ENCODE data around the gene DLL4. TPM values are rescaled to one million over a fixed set of nuclear protein-coding genes. Genes with fewer than 3 reads are reported as not detected.

DLL4 gene
- total and polyA plus RNA-seq, 10 of the 15 experiments (the other 5 are each of a cell fraction or from before 2014, with no cell fraction given): 0.04 to 0.16 (median 0.09) TPM; not detected in 6

DNA sequence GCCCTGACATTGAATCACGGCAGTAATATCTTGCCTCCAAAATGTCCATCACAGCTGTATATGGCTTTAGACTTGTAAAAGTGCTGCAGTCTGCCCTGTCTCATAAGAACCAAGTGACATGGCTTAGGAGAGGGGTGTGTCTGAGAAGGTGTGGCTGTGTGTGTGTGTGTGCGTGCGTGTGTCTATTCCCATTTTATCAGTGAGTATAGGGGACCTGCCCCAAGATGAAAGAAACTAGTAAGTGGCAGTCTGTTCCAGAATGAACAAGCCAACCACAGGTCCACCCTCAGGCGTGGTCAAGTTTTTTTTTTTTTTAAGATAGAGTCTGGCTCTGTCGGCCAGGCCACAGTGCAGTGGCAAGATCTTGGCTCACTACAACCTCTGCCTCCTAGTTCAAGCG, 49.5 kb upstream of the DLL4 start (continued):
- TF ChIP-seq, protein P1, sequence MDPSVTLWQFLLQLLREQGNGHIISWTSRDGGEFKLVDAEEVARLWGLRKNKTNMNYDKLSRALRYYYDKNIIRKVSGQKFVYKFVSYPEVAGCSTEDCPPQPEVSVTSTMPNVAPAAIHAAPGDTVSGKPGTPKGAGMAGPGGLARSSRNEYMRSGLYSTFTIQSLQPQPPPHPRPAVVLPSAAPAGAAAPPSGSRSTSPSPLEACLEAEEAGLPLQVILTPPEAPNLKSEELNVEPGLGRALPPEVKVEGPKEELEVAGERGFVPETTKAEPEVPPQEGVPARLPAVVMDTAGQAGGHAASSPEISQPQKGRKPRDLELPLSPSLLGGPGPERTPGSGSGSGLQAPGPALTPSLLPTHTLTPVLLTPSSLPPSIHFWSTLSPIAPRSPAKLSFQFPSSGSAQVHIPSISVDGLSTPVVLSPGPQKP (IDR thresholded peaks at IDR 0.05; ENCODE audit: low read depth, low read length): no peak
- TF ChIP-seq SREBF2 (IDR thresholded peaks at IDR 0.05; ENCODE audit: low read length) (no peak), JUNB (IDR thresholded peaks at IDR 0.05) (peak; percentile 56; the same call in 1 of the 2 replicates), SMC3 (IDR thresholded peaks at IDR 0.05; ENCODE audit: borderline replicate concordance, low read length) (no peak), STAT3 (IDR thresholded peaks at IDR 0.05; ENCODE audit: low read depth, low read length) (no peak), MXI1 (IDR thresholded peaks at IDR 0.05; ENCODE audit: low read depth, low read length) (no peak), RELA (IDR thresholded peaks at IDR 0.05; ENCODE audit: borderline replicate concordance, partially characterized antibody) (no peak), GABPA (IDR thresholded peaks at IDR 0.05; ENCODE audit: low read depth) (no peak), POLR2AphosphoS5 (IDR thresholded peaks at IDR 0.05; ENCODE audit: low read length) (no peak), WRNIP1 (IDR thresholded peaks at IDR 0.05; ENCODE audit: borderline replicate concordance, low read depth, low read length) (peak; percentile 59; the same call in 1 of the 2 replicates), TCF12 (IDR thresholded peaks at IDR 0.05; ENCODE audit: low read depth, low read length) (no peak), KDM1A (IDR thresholded peaks at IDR 0.05; ENCODE audit: borderline replicate concordance) (no peak), ZNF384 (IDR thresholded peaks at IDR 0.05; ENCODE audit: borderline replicate concordance, low read depth, low read length) (peak; percentile 87), ZBED1 (IDR thresholded peaks at IDR 0.05; ENCODE audit: borderline replicate concordance) (no peak), SP1 (IDR thresholded peaks at IDR 0.05; ENCODE audit: low read depth, low read length) (no peak), CBX3 (IDR thresholded peaks at IDR 0.05; ENCODE audit: borderline replicate concordance, low read depth) (no peak), DPF2 (IDR thresholded peaks at IDR 0.05) (0 out of 2 replicates have a peak, but pooled peaks have one; percentile 15)
- TF ChIP-seq, protein P2, sequence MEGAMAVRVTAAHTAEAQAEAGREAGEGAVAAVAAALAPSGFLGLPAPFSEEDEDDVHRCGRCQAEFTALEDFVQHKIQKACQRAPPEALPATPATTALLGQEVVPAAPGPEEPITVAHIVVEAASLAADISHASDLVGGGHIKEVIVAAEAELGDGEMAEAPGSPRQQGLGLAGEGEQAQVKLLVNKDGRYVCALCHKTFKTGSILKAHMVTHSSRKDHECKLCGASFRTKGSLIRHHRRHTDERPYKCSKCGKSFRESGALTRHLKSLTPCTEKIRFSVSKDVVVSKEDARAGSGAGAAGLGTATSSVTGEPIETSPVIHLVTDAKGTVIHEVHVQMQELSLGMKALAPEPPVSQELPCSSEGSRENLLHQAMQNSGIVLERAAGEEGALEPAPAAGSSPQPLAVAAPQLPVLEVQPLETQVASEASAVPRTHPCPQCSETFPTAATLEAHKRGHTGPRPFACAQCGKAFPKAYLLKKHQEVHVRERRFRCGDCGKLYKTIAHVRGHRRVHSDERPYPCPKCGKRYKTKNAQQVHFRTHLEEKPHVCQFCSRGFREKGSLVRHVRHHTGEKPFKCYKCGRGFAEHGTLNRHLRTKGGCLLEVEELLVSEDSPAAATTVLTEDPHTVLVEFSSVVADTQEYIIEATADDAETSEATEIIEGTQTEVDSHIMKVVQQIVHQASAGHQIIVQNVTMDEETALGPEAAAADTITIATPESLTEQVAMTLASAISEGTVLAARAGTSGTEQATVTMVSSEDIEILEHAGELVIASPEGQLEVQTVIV (IDR thresholded peaks at IDR 0.05; ENCODE audit: borderline replicate concordance, partially characterized antibody): no peak
- TF ChIP-seq, protein P3, sequence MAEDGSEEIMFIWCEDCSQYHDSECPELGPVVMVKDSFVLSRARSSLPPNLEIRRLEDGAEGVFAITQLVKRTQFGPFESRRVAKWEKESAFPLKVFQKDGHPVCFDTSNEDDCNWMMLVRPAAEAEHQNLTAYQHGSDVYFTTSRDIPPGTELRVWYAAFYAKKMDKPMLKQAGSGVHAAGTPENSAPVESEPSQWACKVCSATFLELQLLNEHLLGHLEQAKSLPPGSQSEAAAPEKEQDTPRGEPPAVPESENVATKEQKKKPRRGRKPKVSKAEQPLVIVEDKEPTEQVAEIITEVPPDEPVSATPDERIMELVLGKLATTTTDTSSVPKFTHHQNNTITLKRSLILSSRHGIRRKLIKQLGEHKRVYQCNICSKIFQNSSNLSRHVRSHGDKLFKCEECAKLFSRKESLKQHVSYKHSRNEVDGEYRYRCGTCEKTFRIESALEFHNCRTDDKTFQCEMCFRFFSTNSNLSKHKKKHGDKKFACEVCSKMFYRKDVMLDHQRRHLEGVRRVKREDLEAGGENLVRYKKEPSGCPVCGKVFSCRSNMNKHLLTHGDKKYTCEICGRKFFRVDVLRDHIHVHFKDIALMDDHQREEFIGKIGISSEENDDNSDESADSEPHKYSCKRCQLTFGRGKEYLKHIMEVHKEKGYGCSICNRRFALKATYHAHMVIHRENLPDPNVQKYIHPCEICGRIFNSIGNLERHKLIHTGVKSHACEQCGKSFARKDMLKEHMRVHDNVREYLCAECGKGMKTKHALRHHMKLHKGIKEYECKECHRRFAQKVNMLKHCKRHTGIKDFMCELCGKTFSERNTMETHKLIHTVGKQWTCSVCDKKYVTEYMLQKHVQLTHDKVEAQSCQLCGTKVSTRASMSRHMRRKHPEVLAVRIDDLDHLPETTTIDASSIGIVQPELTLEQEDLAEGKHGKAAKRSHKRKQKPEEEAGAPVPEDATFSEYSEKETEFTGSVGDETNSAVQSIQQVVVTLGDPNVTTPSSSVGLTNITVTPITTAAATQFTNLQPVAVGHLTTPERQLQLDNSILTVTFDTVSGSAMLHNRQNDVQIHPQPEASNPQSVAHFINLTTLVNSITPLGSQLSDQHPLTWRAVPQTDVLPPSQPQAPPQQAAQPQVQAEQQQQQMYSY (CRISPR knock-in tag; IDR thresholded peaks at IDR 0.05): no peak
- TF ChIP-seq, protein P4, sequence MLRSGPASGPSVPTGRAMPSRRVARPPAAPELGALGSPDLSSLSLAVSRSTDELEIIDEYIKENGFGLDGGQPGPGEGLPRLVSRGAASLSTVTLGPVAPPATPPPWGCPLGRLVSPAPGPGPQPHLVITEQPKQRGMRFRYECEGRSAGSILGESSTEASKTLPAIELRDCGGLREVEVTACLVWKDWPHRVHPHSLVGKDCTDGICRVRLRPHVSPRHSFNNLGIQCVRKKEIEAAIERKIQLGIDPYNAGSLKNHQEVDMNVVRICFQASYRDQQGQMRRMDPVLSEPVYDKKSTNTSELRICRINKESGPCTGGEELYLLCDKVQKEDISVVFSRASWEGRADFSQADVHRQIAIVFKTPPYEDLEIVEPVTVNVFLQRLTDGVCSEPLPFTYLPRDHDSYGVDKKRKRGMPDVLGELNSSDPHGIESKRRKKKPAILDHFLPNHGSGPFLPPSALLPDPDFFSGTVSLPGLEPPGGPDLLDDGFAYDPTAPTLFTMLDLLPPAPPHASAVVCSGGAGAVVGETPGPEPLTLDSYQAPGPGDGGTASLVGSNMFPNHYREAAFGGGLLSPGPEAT (IDR thresholded peaks at IDR 0.05; ENCODE audit: low read depth): peak; percentile 36; the same call in 1 of the 2 replicates
- TF ChIP-seq, protein P5, sequence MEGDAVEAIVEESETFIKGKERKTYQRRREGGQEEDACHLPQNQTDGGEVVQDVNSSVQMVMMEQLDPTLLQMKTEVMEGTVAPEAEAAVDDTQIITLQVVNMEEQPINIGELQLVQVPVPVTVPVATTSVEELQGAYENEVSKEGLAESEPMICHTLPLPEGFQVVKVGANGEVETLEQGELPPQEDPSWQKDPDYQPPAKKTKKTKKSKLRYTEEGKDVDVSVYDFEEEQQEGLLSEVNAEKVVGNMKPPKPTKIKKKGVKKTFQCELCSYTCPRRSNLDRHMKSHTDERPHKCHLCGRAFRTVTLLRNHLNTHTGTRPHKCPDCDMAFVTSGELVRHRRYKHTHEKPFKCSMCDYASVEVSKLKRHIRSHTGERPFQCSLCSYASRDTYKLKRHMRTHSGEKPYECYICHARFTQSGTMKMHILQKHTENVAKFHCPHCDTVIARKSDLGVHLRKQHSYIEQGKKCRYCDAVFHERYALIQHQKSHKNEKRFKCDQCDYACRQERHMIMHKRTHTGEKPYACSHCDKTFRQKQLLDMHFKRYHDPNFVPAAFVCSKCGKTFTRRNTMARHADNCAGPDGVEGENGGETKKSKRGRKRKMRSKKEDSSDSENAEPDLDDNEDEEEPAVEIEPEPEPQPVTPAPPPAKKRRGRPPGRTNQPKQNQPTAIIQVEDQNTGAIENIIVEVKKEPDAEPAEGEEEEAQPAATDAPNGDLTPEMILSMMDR (IDR thresholded peaks at IDR 0.05 in 2 of 3, conservative IDR thresholded peaks at IDR 0.05 in 1 of 3; ENCODE audit: control insufficient read depth in 2 of 3, extremely low read depth in 1 of 3, insufficient read depth in 1 of 3, low read depth in 3 of 3, low read length in 3 of 3): no peak

Data from GM12878 (cell line).